Activated CD8-positive, alpha-beta memory T cell treated with anti-CD3 and anti-CD28 coated beads for 1 hour (primary cell): ENCODE results near the gene ZSCAN21.
"Not testable (repeated sequence)": the region's sequence is repeated elsewhere in the genome, so short reads cannot be mapped to it uniquely, and the experiment has no call there.

Experiments
- DNase-seq, 2 donors: peaks; one replicate each; pipeline ENCODE4 v3.0.0-alpha.2; 2020; ENCODE audit warnings: low read depth in 1 of 2; ENCODE audit errors: extremely low read depth in 1 of 2

The ZSCAN21 gene

DNA sequence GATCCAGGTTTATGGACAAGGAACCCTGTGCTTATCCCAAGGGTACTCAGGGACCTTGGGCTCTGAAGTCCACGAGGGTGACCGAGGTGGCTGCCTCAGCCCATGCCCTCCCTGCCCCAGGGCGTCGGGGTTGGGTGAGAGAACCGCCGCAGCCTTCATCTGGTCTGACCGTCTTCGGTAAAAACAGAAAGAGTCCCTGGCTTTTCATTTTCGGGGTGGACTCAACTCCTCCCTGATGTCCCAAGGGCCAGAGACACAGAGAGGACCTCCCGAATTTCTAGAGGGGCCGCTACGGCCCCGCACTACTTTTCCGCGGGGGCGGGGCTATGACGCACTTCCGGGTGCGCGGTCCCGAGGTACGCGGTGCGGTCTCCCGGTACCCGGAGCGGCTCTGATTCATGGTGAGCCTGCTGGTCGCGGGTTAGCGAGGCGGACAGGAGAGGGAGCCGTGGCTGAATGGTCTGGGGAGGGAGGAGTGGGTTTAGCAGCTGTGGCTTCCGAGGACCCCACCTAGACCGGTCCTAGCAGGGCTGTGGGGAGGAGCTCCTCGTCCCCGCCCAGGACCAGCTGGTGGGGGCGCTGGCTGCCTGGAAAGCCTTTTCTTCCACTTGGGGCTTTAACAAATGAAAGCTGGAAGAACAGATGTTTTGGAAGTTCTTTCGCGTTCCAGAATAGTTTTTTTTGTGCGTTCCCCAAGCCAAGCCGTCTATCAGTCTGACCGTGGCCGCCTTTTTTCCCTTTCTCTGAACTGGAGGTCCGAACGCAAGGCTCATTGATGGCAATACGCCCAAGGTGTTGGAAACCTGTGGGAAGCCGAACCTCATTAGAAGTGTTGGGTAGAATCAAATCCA, at the start of gene ZSCAN21:
TSS of gene ZSCAN21 (plus strand) at position 334 of the 851 bp plus-strand sequence. CDS start 7,233 bp downstream, outside the sequence.
- DNase-seq, result peak; percentile 48 to 81

DNA sequence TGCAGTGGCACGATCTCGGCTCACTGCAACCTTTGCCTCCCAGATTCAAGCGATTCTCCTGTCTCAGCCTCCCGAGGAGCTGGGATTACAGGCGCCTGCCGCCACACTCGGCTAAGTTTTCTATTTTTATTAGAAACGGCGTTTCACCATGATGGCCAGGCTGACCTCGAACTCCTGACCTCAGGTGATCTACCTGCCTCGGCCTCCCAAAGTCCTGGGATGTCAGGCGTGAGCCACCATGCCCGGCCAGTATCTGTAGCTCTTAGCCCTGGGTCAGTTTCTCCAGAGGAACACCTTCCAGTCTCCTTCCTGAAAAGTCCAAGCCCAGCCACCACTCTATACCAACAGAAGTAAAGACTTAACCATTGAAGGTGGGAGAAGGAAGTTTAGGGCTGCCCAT, 49.3 kb upstream of the ZSCAN21 start:
- no peak for DNase-seq

DNA sequence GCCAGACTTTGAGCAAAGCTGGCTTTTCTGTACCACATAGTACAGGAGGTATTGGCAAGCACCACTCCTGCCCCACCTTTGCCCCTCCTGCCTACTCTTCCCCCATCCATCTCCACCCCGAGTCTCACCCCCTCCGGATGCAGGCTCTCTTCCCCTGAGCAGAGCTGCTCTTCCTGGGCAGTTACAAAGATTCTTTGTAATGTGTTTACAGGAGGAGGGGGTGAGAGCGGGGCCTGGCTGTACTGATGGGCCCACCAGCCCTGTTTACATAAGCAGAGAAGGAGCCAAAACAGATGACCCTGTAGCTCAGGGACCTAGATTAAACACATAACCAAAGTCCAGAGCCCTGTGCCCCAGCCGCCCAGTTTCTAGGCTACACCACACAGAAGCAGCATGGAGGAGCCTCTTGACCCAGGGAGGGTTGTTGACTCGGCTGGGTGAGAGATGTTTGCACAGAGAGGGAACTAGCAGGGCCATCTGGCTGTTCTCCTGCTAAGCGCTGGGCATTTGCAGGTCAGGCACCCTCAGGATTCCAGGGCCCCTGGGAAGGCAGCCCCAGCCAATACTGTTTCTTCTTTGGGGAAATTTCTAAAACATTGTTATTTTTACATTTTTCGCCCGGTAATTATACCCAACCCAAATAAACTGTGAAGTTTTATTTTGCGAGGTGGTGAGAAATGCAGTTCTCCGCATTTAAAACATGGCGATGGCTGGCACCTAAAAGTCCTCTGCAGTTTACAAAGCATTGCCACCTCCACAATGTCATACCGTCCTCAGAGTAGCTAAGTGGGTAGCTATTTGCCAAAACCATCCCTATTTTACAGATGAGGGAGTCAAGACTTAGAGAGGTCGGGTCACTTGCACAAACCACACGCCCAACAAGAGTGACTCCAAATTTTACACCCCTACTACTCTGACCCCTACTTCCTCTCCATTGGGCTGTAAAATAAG, 45.6 kb upstream of the ZSCAN21 start:
- DNase-seq, result no peak

DNA sequence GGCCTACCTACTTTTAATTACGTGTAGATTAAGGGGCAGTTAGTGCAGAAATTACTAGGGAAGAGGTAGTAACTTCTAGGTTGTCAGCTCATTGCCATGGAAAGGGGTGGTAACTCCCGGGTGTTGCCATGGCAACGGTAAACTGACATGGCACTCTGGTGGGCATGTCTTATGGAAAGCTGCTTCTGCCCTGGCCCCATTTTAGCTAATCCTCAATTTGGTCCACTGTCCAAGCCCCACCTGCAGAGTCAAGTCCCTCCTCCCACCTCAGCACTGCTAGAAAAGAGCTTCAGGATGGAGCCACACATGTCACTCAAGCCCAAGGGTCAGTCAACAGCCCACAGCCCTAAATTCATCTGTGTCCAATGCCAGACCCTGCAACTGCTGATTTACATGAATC, 41.7 kb upstream of the ZSCAN21 start:
- no peak for DNase-seq

DNA sequence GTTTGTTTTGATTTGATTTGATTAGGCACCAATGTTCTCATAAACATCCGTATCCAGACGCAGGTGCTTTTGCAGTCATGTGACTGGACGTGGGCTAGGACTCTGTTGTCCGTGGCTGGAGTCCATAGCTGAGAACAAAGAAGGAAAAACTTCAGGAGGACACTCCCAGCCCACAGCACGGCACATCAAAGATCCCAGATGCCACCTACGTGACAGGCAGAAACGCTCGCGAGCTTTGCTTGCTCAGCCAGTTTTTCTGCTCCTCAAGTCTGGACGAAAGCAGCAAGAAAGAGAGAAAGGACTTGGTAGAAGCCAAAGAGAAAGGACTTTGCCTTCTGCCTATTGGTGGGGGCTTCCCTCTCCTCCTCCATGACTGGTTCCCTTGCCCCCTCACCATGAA, 41.0 kb upstream of the ZSCAN21 start:
- no peak for DNase-seq

DNA sequence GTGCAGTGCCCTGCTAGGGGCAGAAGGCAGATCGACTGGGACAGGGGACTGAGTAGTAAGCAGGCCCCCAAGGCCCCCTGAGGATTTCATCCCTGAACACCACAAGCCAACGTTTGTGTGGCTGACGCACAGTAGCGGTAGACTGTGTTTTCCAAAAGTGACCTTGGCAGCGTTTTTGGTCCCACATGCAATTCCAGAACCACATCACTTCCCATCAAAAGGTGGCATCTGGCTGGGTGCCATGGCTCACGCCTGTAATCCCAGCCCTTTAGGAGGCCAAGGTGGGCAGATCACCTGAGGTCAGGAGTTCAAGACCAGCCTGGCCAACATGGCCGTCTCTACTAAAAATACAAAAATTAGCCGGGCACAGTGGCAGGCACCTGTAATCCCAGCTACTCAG, 39.6 kb upstream of the ZSCAN21 start:
- not testable (repeated sequence) for DNase-seq

DNA sequence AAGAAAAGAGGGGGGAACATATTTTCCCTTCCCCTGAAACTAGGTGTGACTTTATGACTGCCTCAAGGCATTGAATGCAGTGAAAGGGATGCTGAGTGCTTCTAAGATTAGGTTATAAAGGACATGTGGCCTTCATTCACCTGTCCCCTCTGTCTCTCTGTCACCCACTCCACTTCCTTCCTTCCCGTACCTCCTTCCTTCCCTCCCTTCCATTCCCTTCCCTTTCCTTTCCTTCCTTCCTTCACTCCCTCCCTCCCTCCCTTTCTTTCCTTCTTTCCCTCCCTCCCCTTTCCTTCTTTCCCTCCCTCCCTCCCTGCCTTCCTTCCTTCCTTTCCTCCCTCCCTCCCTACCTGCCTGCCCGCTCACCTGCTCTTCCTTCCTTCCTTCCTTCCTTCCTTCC, 38.7 kb upstream of the ZSCAN21 start:
- DNase-seq, result no peak

DNA sequence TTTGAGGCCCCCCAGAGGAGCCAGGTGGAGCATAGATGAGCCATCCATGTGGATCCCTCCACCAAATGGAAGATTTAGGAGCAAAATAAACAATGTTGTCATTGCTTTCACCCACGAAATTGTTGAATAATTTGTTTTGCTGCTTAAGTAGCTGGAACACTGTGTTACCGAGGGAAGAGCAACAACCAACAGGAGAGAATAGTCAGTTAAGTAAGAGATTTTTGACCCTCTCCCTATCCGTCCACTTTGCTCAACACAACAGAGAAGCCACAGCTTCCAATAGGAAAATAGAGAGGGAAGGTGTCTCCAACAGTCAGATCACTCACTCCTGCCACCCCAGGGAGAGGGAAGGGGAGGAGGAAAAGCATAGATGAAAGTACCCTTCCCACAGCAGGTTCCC, 38.1 kb upstream of the ZSCAN21 start:
- no peak for DNase-seq

DNA sequence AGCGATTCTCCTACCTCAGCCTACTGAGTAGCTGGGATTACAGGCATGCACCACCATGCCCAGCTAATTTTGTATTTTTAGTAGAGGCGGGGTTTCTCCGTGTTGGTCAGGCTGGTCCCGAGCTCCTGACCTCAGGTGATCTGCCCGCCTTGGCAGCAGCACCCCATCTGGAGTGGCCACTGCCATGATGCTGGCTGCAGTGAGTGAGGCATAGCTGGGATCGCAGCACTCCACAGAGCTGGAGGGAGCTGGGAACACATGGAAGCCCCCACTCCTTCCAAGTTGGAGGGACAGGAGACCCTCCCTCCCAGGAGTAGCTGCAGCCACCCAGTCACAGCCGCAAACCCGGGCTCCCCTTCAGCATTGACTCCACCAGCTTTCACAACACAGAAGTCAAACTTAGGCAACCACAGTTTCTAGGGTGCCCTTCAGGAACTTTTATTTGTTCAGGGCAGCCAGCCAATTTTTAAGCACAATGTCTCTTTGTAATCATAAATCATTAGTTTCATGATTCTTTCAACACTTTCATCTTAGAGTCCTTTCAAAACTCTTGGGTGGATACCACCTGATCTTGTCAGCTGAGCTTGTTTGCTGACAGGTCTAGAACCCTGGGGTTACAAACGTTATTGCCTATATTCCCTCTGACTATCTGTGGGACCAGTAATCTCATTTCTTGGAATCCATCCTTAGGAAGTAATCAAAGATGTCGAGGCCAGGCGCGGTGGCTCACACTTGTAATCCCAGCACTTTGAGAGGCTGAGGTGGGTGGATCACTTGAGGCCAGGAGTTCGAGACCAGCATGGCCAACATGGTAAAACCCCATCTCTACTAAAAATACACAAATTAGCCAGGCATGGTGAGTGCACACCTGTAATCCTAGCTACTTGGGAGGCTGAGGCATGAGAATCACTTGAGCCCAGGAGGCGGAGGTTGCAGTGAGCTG, 36.9 kb upstream of the ZSCAN21 start:
- not testable (repeated sequence) for DNase-seq

DNA sequence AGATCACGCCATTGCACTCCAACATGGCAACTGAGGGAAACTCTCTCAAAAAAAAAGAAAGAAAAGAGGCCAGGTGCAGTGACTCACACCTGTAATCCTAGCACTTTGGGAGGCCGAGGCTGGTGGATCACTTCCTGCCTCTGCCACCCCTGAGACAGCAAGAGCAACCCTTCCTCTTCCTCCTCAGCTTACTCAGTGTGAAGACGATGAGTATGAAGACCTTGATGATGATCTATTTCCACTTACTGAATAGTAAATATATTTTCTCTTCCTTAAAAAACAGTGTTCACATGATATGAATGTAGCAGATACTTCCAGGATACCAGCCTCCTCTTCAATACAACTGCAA, 36.3 kb upstream of the ZSCAN21 start:
- DNase-seq, result no peak

DNA sequence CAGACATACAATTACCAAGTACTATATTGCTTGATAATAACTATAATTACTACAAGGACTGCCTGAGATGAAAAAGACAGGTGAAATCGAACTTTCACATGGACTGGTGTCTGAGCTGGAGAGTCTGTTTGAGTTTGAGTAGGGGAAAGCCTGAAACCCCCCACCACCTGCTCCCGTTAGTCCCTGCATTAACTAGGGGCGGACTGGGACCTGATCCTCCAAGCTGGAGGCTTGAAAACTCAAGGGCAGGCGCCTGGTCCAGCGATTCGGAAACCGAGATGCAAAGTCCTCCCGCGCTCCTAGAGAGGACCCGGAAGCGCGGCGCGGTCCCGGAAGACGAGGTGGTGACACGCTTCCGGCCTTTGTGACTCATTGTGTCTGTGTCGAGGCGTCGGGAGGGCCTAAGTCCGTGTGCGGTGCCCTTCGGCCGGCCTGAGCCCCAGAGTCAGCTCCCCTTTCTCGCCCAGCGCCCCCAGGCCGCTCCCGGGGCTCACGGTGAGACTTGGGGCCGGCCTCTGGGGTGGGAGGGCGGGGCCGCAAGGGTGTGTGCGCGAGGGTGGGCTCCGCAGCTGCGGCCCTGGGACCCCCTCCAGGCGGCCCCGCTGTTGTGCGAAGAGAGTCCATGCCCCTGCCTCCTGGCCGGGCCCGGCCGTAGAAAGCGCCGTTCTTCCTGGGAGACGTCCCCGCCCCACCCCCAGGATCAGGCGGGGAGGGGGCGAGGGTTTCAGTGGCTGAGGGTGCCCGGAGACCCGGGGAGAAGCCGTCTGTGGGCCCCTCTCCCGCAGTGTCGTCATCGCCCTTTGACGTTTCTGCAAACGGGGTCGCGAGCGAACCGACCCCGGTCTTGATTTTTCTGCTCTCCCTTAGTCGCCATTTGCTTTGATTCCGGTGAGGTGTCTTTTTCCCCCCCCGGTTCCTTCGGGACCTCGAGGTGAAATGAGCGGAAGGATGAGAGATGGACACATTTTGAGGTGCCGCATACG, 34.1 kb upstream of the ZSCAN21 start, which contains the start of gene ZKSCAN1:
TSS of gene ZKSCAN1 (plus strand) at position 365 of the 983 bp plus-strand sequence. CDS start 7,911 bp downstream, outside the sequence.
- peak; percentile 67 to 73 for DNase-seq

DNA sequence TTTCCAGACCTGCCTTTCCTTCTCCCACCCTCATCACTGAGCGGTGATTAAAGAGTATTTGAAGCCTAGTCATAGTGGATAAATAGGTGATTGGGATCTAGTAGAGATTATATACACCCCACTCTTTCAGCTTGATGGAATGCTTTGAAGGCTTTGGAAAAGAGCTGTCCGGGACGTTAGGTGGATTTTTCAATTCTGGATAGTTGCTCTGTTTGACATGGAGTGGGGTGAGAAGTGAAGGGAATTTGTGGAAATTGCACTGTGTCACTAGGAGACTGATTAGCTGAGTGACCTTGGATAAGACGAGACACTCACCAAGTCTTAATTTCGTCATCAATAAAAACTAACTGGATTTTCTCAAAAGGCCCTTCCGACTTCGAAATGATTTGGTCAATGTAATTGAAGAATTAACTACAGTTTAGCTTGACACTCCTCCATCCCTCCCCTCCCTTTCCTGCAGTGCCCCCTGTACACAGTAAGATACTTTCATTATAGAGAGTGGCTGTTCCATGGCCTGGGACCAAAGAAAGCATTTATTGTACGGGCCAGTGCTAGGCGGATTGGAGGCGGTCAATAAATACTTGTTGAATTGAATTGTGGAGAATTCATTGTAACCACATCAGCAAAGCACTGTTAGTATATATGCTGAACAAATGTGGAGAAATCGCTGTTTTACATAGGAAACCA, 33.2 kb upstream of the ZSCAN21 start:
- no peak for DNase-seq

DNA sequence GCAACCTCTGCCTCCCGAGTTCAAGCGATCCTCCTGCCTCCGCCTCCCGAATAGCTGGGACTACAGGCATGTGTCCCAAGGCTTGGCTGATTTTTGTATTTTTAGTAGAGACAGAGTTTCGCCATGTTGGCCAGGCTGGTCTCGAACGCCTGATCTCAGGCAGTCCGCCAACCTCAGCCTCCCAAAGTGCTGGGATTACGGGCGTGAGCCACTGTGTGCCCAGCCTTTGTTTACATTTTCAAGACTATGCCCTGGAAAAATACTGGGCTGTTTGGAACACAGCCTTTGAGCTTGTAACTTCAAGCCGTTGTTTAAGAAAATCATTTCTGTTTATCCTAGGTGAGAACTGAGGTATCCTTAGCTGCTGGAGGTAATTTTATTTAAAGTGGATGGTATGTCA, 32.3 kb upstream of the ZSCAN21 start:
- DNase-seq, result no peak

DNA sequence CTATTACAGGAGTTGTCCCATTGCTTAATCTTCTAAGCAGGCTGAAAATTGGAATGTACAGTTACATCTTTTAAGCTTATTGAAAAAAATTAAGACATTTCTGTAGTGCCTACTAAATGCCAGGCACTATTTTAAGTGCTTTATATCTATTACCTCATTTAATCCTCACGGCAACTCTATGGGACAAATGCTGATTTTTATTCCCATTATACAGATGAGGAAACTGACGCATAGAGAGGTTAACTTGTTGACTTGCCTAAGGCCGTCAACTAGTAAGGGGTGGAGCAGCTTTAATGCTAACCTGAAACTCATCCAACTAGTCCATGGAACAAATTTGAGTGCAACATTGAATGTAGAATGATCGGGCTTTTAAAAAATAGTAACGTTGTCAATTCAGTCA, 31.7 kb upstream of the ZSCAN21 start:
- DNase-seq, result no peak

DNA sequence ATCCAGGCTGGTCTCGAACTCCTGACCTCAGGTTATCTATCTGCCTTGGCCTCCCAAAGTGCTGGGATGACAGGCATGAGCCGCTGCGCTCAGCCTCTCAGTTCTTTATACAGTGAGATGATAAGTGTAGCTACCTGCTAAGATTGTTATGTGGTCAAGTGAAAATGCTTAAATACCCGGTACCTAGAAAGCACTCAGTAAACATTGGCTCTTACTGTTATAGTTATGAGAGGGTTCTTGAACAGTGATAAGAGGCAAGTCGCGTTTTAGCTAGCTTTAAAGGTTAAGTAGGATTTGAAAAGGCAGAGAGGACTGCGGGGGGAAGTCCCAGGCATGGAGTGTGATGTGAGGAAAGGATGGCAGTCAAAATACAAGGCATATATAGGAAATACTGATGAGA, 29.7 kb upstream of the ZSCAN21 start:
- no peak for DNase-seq

DNA sequence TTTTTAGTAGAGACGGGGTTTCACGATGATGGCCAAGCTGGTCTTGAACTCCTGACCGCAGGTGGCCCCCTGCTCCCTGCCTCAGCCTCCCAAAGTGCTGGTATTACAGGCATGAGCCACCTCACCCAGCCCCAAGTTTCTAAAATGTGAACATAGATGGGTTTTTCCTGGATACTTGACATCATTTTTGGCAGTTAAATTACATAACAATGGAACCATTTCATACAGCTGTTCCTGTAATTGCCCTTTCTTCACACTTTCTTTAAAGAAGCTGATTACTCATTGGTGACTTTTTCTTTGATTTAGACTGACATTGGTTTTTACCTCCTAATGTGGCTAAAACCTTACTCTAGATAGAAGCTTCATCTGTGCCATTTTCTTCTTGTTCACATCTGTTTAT, 28.3 kb upstream of the ZSCAN21 start:
- DNase-seq, result no peak

DNA sequence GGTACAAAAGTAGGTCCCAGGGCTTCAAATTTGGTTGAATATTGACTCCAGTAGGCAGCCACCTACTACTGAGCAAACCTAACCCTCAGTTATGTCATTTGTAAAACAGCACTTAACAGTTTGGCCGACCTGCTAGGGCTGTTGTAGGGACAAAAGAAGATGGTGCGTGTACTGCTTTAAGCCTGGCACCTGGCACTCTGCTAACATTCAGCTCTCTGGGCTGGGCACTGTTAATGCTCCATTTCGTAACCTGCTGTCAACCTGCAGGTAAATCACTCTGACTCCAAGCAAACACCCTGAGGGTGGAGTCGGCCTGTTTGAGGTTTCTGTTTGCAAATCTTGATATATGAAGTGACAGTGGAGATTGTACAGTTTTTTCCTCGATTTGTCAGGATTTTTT, 27.0 kb upstream of the ZSCAN21 start:
- DNase-seq, result no peak

DNA sequence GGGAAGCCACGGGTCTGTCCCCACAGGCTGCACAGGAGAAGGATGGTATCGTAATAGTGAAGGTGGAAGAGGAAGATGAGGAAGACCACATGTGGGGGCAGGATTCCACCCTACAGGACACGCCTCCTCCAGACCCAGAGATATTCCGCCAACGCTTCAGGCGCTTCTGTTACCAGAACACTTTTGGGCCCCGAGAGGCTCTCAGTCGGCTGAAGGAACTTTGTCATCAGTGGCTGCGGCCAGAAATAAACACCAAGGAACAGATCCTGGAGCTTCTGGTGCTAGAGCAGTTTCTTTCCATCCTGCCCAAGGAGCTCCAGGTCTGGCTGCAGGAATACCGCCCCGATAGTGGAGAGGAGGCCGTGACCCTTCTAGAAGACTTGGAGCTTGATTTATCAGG, 26.0 kb upstream of the ZSCAN21 start:
- DNase-seq, result no peak
